IgD-negative memory B cell (primary cell): ENCODE measurements around the gene SCN1A. TPM values are rescaled to one million over a fixed set of nuclear protein-coding genes. Genes with fewer than 3 reads are reported as not detected.
"Not testable (repeated sequence)": the region's sequence is repeated elsewhere in the genome, so short reads cannot be mapped to it uniquely, and the experiment has no call there.

Experiments
- H3K27ac Mint-ChIP-seq, 3 donors: one replicate each; pipeline ENCODE4 v1.8.0; 2020 to 2022; ENCODE audit warnings: mild to moderate bottlenecking in 3 of 3, mixed read lengths in 3 of 3, moderate library complexity in 1 of 3
- H3K27me3 Mint-ChIP-seq: one replicate; pipeline ENCODE4 v1.8.0; 2021; ENCODE audit warnings: mixed read lengths
- H3K36me3 Mint-ChIP-seq: one replicate; pipeline ENCODE4 v1.8.0; 2020; ENCODE audit warnings: mild to moderate bottlenecking, mixed read lengths
- H3K4me1 Mint-ChIP-seq, 3 donors: one replicate each; pipeline ENCODE4 v1.8.0; 2020 to 2022; ENCODE audit warnings: mixed read lengths in 3 of 3, mild to moderate bottlenecking in 1 of 3
- H3K4me3 Mint-ChIP-seq, 4 donors: one replicate each; pipeline ENCODE4 v1.8.0; 2020 to 2022; ENCODE audit warnings: mild to moderate bottlenecking in 4 of 4, mixed read lengths in 4 of 4, moderate library complexity in 3 of 4
- H3K9me3 Mint-ChIP-seq, 3 donors: one replicate each; pipeline ENCODE4 v1.8.0; 2020 to 2021; ENCODE audit warnings: mixed read lengths in 3 of 3, mild to moderate bottlenecking in 1 of 3
- polyA plus RNA-seq: library from polyadenylated mRNA; unstranded; fragments of 300-500 nt; fragmentation: Illumina TruSeq; gene quantifications from one replicate; pipeline ENCODE4 v1.2.3, GENCODE V29; 2021

The SCN1A gene
- polyA plus RNA-seq, 1 donor from 2014 or later = not detected

DNA sequence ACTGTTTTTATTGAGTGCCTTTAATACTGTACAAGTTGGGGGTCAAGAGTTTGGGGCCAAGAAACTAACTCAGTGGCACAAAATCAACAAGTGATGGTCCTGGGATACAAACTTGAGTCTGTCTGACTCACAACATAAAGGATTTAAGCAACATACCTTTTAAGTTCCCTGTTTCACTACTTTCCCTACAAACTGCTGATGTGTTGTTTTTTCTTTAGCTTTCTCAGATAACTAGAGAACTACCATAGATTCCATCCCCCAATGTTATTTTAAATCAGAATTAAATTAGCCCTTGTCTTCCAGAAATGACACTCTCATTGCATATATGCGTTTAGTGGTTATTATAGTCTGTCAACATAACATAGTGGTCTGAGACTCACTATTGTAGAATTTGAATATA, 116.2 kb downstream of the SCN1A start:
- Mint-ChIP-seq H3K27me3 (no peaks in the 10 kb centered on the region), H3K36me3 (no peaks in the 10 kb centered on the region), H3K4me3 (no peak overlapping the region), H3K9me3 (no peaks in the 10 kb centered on the region), H3K4me1 (no peaks in the 10 kb centered on the region), H3K27ac (no peak overlapping the region)

DNA sequence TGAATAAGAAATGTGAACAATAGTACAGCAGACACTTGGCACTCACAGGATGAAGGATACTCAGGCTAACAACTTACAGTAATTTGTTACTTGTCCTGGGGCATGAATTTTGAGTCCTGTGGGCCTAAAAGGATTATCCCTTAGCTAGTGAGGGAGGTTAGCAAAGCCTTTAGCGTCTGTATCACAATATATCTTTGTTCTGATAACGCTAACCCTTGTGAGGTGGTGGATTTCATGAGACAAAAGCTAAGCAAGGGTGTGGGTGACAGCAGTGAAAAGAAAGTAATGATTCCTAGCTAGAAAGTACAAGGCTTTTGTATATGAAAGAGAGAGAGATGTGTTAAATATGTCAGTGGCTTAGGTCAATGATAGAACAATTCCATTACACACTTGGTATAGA, 127.4 kb downstream of the SCN1A start:
- H3K36me3 Mint-ChIP-seq = no peaks in the 10 kb centered on the region
- no peaks in the 10 kb centered on the region for H3K27me3 Mint-ChIP-seq
- no peak overlapping the region for H3K27ac Mint-ChIP-seq
- no peaks in the 10 kb centered on the region for H3K4me1 Mint-ChIP-seq
- H3K9me3 Mint-ChIP-seq = no peaks in the 10 kb centered on the region
- no peak overlapping the region for H3K4me3 Mint-ChIP-seq

DNA sequence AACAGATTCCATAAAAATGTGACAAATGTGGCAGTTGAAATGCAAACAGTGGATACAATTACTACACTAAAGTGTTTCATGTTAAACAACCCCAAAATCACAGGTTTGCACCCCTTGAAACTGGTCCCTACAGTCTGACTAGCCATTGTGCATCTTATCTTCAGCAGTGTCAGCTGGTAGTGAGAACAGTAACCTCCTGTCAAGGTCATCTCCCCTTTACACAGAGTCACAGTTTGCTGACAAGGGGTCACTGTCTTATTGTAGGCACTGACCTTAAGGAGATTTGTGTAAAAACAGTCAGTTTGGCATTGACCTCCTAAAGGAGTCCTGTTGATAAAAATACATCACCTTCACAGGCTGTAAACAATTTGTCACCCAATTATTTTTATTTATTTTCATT, 137.0 kb downstream of the SCN1A start:
- no peaks in the 10 kb centered on the region for H3K9me3 Mint-ChIP-seq

DNA sequence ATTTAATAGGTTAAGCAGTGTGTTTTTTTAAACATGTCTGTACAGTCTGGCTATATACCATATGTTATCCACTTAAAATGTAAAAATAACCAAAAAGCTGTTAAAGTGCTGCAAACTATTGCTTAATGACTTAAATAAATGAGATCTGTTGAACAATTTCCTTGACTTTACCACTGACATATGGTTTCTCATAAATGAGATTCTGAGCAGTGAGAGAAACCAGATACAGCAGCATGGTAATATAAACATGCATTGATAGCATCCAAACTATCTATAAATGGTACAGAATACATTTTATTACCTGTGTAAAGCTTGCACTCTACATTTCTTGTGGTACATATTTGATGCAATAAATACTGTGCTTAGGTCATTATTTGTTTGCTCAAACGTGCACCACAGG, 138.0 kb downstream of the SCN1A start:
- Mint-ChIP-seq H3K27ac (no peak overlapping the region), H3K9me3 (peaks cover 0 to 3% (median 0%) of the 10 kb centered on the region in 3 donors), H3K4me1 (no peaks in the 10 kb centered on the region), H3K27me3 (peaks cover 4% of the 10 kb centered on the region), H3K36me3 (no peaks in the 10 kb centered on the region), H3K4me3 (no peak overlapping the region)

More for the DNA sequence above, 137.0 kb downstream of the SCN1A start:
- Mint-ChIP-seq H3K27me3 (peaks cover 2% of the 10 kb centered on the region), H3K27ac (no peak overlapping the region), H3K4me1 (no peaks in the 10 kb centered on the region), H3K4me3 (no peak overlapping the region), H3K36me3 (no peaks in the 10 kb centered on the region)

DNA sequence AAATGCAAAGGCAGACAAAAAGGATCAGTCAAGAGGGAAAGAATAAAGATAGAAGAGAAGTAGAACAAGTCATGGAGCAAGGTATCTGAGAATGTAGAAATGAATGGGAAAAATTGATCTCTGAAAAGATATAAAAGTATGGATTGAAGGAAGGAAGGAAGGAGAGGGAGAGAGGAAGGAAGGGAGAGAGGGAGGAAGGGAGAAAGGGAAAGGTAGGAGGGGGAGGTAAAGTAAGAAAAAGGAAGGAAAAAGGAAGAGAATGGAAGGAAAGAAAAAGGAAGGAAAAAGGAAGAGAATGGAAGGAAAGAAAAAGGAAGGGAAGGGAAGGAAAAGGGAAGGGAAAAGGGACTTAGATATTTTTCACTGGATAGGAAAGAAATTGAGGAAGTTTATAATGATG, 142.7 kb downstream of the SCN1A start:
- no peak overlapping the region for H3K4me3 Mint-ChIP-seq
- H3K4me1 Mint-ChIP-seq = no peaks in the 10 kb centered on the region
- no peak overlapping the region for H3K27ac Mint-ChIP-seq
- peaks cover 11% of the 10 kb centered on the region for H3K27me3 Mint-ChIP-seq
- H3K36me3 Mint-ChIP-seq = peaks cover 2% of the 10 kb centered on the region
- H3K9me3 Mint-ChIP-seq = peaks cover 0 to 3% (median 0%) of the 10 kb centered on the region in 3 donors

DNA sequence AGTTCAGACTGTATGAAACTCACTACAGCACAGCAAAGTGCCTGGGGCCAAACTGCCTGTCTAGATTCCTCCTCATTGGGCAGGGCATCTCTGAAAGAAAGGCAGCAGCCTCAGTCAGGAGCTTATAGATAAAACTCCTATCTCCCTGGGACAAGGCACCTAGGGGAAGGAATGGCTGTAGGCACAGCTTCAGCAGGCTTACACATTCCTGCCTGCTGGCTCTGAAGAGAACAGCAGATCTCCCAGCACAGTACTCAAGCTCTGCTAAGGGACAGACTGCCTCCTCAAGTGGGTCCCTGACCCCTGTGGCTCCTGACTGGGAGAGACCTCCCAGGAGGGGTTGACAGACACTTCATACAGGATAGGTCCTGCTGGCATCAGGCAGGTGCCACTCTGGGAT, 155.7 kb downstream of the SCN1A start:
- H3K9me3 Mint-ChIP-seq, H3K27ac Mint-ChIP-seq, H3K4me3 Mint-ChIP-seq, H3K4me1 Mint-ChIP-seq, H3K36me3 Mint-ChIP-seq: not testable (repeated sequence)
- peaks cover 11% of the 10 kb centered on the region for H3K27me3 Mint-ChIP-seq

DNA sequence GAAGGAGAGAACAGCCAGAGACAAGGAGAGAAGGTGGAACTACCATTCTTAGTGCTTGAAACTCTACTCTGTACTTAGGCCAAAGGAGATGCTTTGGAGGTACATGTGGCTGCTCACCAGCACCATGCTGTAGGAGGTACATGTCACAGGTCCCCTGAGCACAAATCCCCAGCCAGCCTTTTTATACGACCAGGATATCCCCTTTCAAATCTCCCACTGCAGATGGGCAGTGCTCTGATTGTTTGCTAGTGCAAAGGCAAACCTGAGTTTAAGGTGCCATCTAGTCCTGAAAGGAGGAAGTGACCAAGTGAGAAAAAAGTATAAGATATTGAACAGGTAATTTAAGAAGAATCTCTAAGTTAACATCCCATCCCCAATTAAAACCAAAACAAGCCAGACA, 157.2 kb downstream of the SCN1A start:
- Mint-ChIP-seq H3K27me3 (peaks cover 13% of the 10 kb centered on the region), H3K36me3 (no peaks in the 10 kb centered on the region), H3K9me3 (no peaks in the 10 kb centered on the region), H3K4me1 (no peaks in the 10 kb centered on the region), H3K27ac (no peak overlapping the region), H3K4me3 (peak overlapping the region in 1 of 4 donors; percentile 5)

DNA sequence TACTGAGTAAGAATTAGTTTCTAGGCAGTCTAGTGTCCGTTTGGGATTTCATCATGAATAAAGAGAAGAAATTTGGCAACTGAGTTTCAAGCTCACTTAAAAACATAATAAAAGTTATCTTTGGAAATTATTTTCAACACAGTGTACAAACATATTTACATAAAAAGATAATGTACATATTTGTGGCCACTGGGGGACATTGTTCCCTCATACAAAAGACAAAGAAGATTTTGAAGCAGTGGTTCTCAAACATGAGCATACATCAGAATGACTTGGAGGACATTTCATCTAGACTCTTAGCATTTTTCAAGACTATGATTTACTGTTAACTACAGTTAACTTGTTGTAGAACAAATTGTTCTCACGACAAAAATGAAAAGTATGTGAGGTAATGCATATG, 158.6 kb downstream of the SCN1A start:
- Mint-ChIP-seq H3K36me3 (no peaks in the 10 kb centered on the region), H3K9me3 (no peaks in the 10 kb centered on the region), H3K27me3 (peaks cover 13% of the 10 kb centered on the region), H3K27ac (no peak overlapping the region), H3K4me3 (no peak overlapping the region), H3K4me1 (no peaks in the 10 kb centered on the region)

DNA sequence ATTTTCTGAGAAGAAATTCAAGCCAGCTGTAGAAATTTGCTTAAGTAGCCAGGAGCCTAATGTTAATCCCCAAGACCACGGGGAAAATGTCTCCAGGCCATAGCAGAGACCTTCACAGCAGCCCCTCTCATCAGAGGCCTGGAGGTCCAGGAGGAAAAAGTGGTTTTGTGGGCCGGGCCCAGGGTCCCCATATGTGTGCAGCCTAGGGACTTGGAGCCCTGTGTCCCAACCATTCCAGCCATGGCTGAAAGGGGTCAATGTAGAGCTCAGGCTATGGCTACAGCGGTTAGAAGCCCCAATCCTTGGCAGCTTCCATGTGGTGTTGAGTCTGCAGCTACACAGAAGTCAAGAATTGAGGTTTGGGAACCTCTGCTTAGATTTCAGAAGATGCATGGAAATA, 160.1 kb downstream of the SCN1A start:
- no peaks in the 10 kb centered on the region for H3K9me3 Mint-ChIP-seq
- peaks cover 12% of the 10 kb centered on the region for H3K27me3 Mint-ChIP-seq
- no peak overlapping the region for H3K27ac Mint-ChIP-seq
- no peak overlapping the region for H3K4me3 Mint-ChIP-seq
- no peaks in the 10 kb centered on the region for H3K36me3 Mint-ChIP-seq
- H3K4me1 Mint-ChIP-seq = no peaks in the 10 kb centered on the region

DNA sequence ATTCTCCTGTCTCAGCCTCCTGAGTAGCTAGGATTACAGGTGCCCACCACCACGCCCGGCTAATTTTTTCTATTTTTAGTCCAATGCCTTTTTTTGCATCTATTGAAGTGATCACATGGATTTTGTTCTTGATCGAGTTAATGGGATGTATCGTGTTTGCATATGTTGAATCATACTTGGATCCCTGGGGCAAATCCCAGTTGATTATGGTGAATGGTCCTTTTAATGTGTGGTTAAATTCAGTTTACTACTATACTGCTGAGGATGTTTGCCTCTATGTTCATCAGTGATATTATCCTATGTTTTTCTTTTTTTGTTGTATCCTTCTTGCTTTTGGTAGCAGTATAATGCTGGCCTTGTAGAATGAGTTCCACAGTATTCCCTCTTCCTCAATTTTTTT, 166.0 kb downstream of the SCN1A start:
- H3K36me3 Mint-ChIP-seq = no peaks in the 10 kb centered on the region
- peaks cover 0 to 4% (median 2%) of the 10 kb centered on the region in 3 donors for H3K4me1 Mint-ChIP-seq
- H3K27ac Mint-ChIP-seq = no peak overlapping the region
- H3K9me3 Mint-ChIP-seq = no peaks in the 10 kb centered on the region
- no peaks in the 10 kb centered on the region for H3K27me3 Mint-ChIP-seq
- H3K4me3 Mint-ChIP-seq = no peak overlapping the region

DNA sequence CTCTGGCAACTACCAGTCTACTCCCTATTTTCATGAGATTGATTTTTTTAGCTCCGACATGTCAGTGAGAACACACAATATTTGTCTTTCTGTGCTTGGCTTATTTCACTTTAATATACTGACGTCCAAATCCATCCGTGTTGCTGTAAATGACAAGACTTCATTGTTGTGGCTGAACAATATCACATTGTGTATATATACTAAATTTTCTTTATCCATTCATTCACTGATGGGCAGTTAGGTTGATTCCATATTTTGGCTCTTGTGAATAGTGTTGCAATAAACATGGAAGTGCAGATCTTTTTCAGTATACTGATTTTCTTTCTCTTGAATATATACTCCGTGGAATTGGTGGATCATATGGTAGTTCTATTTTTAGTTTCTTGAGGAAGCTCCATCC, 168.4 kb downstream of the SCN1A start:
- Mint-ChIP-seq H3K4me1 (peaks cover 2 to 13% (median 10%) of the 10 kb centered on the region in 3 donors), H3K4me3 (no peak overlapping the region), H3K36me3 (no peaks in the 10 kb centered on the region), H3K27ac (no peak overlapping the region), H3K27me3 (no peaks in the 10 kb centered on the region), H3K9me3 (no peaks in the 10 kb centered on the region)

DNA sequence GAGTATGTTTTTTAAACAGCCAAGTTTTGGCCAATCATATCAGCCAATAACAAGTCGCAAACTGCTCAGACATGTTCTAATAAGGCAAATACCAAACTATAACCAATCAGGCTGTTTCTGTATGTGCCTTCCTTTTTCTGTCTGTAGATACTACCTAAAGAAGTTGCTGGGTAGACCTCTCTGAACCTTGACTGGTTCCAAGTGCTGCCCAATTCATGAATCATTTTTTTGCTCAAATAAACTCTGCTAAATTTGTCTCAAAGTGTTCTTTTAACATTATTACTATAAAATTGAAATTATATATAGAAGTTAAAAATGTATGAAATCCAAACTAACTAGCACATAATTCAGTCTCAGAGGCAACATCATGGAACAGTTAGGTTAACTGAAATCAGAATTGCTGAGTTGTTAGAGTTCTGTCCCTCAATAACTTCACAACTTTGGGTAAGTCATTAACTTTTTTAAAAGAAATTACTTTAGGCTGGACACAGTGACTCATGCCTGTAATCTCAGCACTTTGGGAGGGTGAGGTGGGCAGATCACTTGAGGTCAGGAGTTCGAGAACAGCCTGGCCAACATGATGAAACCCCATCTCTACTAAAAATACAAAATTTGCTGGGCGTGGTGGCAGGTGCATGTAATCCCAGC, 169.4 kb downstream of the SCN1A start:
- Mint-ChIP-seq H3K9me3 (no peaks in the 10 kb centered on the region), H3K36me3 (no peaks in the 10 kb centered on the region), H3K4me3 (no peak overlapping the region), H3K27me3 (no peaks in the 10 kb centered on the region), H3K27ac (no peak overlapping the region), H3K4me1 (peaks cover 2 to 13% (median 10%) of the 10 kb centered on the region in 3 donors)

DNA sequence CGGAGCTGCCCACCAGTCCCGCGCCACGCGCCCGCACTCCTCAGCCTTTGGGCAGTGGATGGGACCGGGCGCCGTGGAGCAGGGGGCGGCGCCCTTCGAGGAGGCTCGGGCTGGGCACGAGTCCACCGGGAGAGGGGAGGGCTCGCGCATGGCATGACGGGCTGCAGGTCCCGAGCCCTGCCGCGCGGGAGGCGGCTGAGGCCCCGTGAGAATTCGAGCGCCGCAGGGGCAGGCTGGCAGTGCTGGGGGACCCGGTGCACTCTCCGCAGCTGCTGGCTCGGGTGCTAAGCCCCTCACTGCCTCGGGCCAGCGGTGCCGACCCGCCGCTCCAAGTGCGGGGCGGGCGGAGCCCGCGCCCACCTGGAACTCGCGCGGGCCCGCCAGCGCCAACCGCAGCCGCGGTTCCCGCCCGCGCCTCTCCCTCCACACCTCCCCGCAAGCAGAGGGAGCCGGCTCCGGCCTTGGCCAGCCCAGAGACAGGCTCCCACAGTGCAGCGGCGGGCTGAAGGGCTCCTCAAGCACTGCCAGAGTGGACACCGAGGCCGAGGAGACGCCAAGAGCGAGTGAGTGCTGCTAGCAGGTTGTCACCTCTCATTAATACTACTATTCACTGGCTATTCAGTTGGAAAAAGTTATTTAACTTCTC, 170.7 kb downstream of the SCN1A start:
- no peaks in the 10 kb centered on the region for H3K36me3 Mint-ChIP-seq
- peaks cover 2 to 13% (median 10%) of the 10 kb centered on the region in 3 donors for H3K4me1 Mint-ChIP-seq
- H3K27ac Mint-ChIP-seq = no peak overlapping the region
- H3K9me3 Mint-ChIP-seq = no peaks in the 10 kb centered on the region
- no peaks in the 10 kb centered on the region for H3K27me3 Mint-ChIP-seq
- H3K4me3 Mint-ChIP-seq = no peak overlapping the region

DNA sequence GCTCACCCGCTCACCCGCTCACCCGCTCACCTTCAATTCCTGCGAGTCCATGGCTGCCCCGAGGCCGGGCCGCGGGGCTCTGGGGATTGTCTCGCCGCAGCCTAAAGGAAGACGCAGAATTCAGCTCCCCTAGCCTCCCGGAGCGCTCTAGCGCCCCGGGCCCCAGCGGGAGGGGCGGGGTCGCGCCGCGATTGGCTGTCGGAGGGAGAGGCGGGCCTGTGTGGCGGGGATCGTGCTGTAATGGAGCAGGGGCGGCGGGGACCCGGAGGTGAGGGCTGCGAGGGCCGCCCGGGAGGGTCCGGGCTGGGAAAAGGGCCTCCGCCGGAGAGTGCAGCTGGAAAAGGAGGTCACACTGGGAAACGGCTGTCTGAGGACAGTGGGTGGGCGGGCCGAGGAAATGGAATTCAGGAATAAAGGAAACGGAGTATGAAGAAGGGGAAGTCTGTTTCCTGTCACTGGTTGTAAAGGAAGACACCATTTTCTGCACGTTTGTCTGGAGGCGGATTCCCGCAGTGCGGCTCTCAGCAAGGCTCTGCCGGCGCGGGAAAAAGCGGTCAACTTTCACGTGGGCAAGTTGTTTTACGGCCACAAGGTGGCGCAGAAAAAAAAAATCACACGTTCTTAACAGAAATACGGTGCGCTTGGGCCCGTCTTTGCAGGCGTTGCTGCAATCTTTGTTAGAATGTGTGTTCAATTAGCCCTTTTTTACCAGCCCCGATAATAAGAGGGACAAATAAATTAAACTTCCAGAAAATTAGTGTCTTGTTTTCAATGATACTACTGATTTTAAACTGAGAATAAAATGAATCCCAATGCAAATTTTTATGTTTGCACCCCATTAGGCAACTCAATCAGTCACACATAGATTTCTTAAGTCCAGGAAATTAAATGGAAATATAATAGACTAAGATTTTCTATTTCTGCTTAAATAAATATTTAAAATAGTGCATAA, 173.9 kb downstream of the SCN1A start, which contains the start of gene TTC21B:
TSS of gene TTC21B (minus strand) at position 122 of the 952 bp plus-strand sequence. CDS start at position 51, 71 bp downstream.
- H3K9me3 Mint-ChIP-seq = no peaks in the 10 kb centered on the region
- peak within 1 kb of the TSS in 1 of 3 donors; percentile 64 for H3K27ac Mint-ChIP-seq
- no peaks in the 10 kb centered on the region for H3K27me3 Mint-ChIP-seq
- no peak within 1 kb of the TSS for H3K4me3 Mint-ChIP-seq
- no peaks in the 10 kb centered on the region for H3K36me3 Mint-ChIP-seq
- peaks cover 2 to 11% (median 6%) of the 10 kb centered on the region in 3 donors for H3K4me1 Mint-ChIP-seq

DNA sequence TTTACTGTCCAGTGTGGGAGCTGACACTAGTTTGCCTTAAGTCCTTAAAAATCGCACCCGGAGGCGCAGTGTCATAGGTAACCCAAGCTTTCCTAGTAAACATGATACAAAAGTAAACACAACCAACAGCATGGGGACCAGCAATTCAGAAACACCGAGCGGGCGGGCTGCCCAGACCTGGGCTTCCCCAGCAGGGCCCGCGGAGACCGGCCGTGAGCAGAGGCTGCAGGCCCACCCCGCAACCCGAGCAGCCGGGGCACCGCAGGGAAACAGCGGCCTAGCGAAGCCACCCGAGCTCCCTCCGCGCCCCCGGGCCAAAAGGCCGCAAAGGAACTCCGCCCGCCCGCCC, 174.5 kb downstream of the SCN1A start:
- Mint-ChIP-seq H3K9me3 (no peaks in the 10 kb centered on the region), H3K4me3 (no peak overlapping the region), H3K27ac (no peak overlapping the region), H3K36me3 (no peaks in the 10 kb centered on the region), H3K4me1 (peaks cover 2 to 11% (median 6%) of the 10 kb centered on the region in 3 donors), H3K27me3 (no peaks in the 10 kb centered on the region)
